Left lung (tissue), 10 donors: ENCODE results near the gene GNAT1. TPM values are rescaled to one million over a fixed set of nuclear protein-coding genes. Genes with fewer than 3 reads are reported as not detected.
A peak's percentile ranks its signal among the peaks of the same experiment; 100 is the strongest.

ENCODE experiments used
- ATAC-seq: fragments of 200-7000 bp; cut with Tn5 transposase; one replicate; pipeline ENCODE4 v1.9.1; 2020; ENCODE audit warnings: moderate library complexity
- DNase-seq, 4 donors: peaks; one replicate each; pipeline ENCODE4 v3.0.0-alpha.2; 2013 to 2020
- H3K27ac ChIP-seq, 2 donors: fragments of 200-600 bp; sonication (generic) in 1 of 2; one replicate each; pipeline versions ENCODE4 v1.5.0 to v1.8.0; 2020 to 2021
- H3K27me3 ChIP-seq, 2 donors: fragments of 200-600 bp; sonication (generic) in 1 of 2; one replicate each; pipeline versions ENCODE4 v1.5.0 to v1.8.0; 2020 to 2021
- H3K36me3 ChIP-seq, 2 donors: fragments of 200-600 bp; sonication (generic) in 1 of 2; one replicate each; pipeline versions ENCODE4 v1.5.0 to v1.8.0; 2020 to 2021
- H3K4me1 ChIP-seq, 2 donors: fragments of 200-600 bp; one replicate each; pipeline ENCODE4 v1.8.0; 2021
- H3K4me3 ChIP-seq, 2 donors: fragments of 200-600 bp; sonication (generic) in 1 of 2; one replicate each; pipeline versions ENCODE4 v1.5.0 to v1.8.0; 2020 to 2021; ENCODE audit warnings: mild to moderate bottlenecking in 1 of 2
- H3K9me3 ChIP-seq, 2 donors: fragments of 200-600 bp; sonication (generic) in 1 of 2; one replicate each; pipeline versions ENCODE4 v1.5.0 to v1.8.0; 2020 to 2021
- intact Hi-C, 2 donors: fragments of 100-400 bp; cut with DNase I; formaldehyde crosslinking; loops; one replicate each; pipeline versions ENCODE4 v1.11.2 to v1.14.2; 2022
- polyA plus RNA-seq, 6 donors: library from polyadenylated mRNA; unstranded; fragments of 120-200 nt; gene quantifications; one replicate each; pipeline ENCODE4 v1.2.1, GENCODE V29; 2013; ENCODE audit not compliant: insufficient read length in 6 of 6
- total RNA-seq, 2 donors: library from RNA; stranded (reverse); fragmentation: NEBNext Ultra II Directional; extraction: Animal tissue kit (Norgen Biotek cat#: 25700); gene quantifications; one replicate each; pipeline ENCODE4 v1.2.1, GENCODE V29; 2021
- TF ChIP-seq, protein P1 (sequence below), 2 donors: fragments of 200-600 bp; sonication (generic) in 1 of 2; IDR thresholded peaks; one replicate each; pipeline versions ENCODE4 v1.5.0 to v1.8.0; 2021; ENCODE audit warnings: antibody characterized with exemption in 2 of 2
- donor health status: DM: no; HTN: yes; CAD: no.
- donor health status: DM: no; HTN: no; CAD: no.

Gene GNAT1
- total and polyA plus RNA-seq, 8 donors: not detected

DNA sequence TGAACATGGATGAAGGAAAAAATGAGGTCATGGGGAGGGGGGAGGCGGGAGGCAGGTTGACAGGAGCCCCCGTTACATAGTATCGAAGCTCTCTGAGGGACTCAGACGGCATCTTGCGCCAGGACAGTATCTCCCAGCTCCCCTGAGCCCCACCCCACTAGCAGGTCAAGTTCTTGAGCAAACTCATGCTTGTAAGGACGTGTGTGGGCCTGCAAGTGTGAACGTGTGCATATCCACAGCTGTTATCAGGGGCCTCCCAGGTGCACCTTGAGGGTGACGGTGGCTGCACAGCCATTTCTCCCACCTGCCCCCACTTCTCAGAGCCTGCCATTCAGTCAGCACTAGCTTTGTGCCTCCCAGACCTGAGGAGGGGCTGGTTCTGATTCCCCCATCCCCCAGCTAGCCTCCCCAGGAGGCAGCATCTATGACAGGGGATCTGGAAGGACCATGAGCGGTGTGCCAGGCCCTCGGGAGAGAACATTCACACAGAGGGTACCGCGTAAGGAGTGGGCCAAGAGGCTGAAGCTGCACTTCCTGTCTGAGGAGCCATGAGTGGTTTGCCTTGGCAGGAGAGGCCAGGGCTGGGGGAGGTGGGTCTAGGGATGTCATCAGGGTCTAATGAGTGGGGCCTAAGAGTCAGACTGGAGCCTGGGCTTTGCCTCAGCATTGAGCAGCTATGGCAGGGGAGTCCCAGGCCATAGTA lies 33.4 kb upstream of the GNAT1 start:
- Histone ChIP-seq H3K27me3 (peaks cover 8 to 47% of the 10 kb centered on the region in 2 donors), H3K27ac (peak overlapping the region; percentile 53 to 57), H3K4me3 (peak overlapping the region in 1 of 2 donors; percentile 50), H3K4me1 (peaks cover 15 to 64% of the 10 kb centered on the region in 2 donors), H3K36me3 (no peaks in the 10 kb centered on the region), H3K9me3 (no peaks in the 10 kb centered on the region)
- TF ChIP-seq, protein P1, sequence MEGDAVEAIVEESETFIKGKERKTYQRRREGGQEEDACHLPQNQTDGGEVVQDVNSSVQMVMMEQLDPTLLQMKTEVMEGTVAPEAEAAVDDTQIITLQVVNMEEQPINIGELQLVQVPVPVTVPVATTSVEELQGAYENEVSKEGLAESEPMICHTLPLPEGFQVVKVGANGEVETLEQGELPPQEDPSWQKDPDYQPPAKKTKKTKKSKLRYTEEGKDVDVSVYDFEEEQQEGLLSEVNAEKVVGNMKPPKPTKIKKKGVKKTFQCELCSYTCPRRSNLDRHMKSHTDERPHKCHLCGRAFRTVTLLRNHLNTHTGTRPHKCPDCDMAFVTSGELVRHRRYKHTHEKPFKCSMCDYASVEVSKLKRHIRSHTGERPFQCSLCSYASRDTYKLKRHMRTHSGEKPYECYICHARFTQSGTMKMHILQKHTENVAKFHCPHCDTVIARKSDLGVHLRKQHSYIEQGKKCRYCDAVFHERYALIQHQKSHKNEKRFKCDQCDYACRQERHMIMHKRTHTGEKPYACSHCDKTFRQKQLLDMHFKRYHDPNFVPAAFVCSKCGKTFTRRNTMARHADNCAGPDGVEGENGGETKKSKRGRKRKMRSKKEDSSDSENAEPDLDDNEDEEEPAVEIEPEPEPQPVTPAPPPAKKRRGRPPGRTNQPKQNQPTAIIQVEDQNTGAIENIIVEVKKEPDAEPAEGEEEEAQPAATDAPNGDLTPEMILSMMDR (IDR thresholded peaks at IDR 0.05): no peak
- DNase-seq (peak in 1 of 4 donors; percentile 56), ATAC-seq (no peak)
- intact Hi-C loops: no loop called here

DNA sequence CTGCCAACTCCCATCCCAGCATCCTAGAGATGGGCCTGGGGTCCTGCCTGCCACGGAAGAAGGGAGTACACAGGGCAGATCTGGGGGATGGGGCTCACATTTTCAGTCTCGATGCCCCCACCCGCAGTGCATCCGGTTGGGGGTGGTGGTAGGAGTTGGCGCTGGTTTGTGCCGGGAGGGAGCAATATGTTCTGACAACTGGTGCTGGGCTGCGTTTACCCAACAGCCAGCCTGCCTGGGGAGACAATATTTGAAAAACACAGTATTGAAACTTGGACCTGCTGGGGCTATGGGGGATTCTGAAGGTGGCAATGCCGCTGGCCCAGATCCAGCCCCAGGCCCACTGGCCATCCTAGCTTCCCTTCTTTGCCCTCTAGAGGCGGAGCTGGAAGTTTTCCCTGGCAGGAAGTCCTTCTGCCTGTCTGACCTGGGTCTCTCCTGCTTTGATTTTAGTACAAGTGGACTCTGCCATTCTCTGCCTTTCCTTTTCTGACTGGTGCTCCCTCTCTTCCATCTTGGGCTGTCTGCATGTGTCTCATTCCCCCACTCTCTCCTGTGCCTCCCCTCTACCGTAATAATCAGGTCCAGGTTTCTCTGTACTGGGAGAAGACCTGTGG lies 32.8 kb upstream of the GNAT1 start:
- intact Hi-C loops: no loop called here
- Histone ChIP-seq H3K27me3 (peaks cover 8 to 46% of the 10 kb centered on the region in 2 donors), H3K9me3 (no peaks in the 10 kb centered on the region), H3K4me1 (peaks cover 18 to 70% of the 10 kb centered on the region in 2 donors), H3K36me3 (no peaks in the 10 kb centered on the region), H3K4me3 (peak overlapping the region in 1 of 2 donors; percentile 50), H3K27ac (peak overlapping the region; percentile 53 to 57)
- TF ChIP-seq, protein P1 (IDR thresholded peaks at IDR 0.05): no peak
- DNase-seq (no peak), ATAC-seq (no peak)

- TF ChIP-seq, protein P1 (IDR thresholded peaks at IDR 0.05): no peak
- no peak overlapping the region for H3K4me3 ChIP-seq
- ATAC-seq (no peak), DNase-seq (no peak)
- H3K27me3 ChIP-seq: peaks cover 8 to 26% of the 10 kb centered on the region in 2 donors
- peak overlapping the region; percentile 42 to 57 for H3K27ac ChIP-seq
- peaks cover 29 to 74% of the 10 kb centered on the region in 2 donors for H3K4me1 ChIP-seq
- intact Hi-C loops: no loop called here
- no peaks in the 10 kb centered on the region for H3K9me3 ChIP-seq
- H3K36me3 ChIP-seq: no peaks in the 10 kb centered on the region
These were observed 30.8 kb upstream of the GNAT1 start for GRCh38 chr3:50160561-50160983.

DNA sequence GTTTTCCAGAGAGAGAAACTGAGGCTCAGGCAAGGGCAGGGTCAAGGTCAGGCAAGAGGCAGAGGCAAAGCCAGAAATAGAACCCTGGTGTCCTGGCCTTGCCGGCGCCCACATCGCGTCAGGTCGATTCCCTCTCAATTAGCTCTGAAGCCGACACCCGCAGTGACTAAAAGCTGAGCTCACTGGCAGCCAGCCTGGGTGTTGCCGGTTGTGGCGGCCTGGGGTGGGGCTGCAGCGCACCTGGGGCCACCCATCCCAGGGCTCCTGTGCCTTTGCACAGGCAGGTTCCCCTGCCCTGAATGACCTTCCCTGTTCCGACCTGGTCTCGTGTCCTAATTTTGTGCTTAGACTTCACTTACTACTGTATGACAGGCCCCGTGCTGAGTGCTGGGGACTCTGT lies 30.1 kb upstream of the GNAT1 start:
- TF ChIP-seq, protein P1 (IDR thresholded peaks at IDR 0.05): no peak
- DNase-seq (no peak), ATAC-seq (no peak)
- Histone ChIP-seq H3K27ac (peak overlapping the region; percentile 42 to 57), H3K4me1 (peaks cover 26 to 74% of the 10 kb centered on the region in 2 donors), H3K9me3 (no peaks in the 10 kb centered on the region), H3K36me3 (no peaks in the 10 kb centered on the region), H3K4me3 (no peak overlapping the region), H3K27me3 (peaks cover under 1 to 19% of the 10 kb centered on the region in 2 donors)
- intact Hi-C loops: no loop called here
